T-helper 1 cell (primary cell): Measurements from ENCODE around the gene JTB.

ENCODE experiments used
- DNase-seq, 5 donors: peaks; one replicate each; pipeline ENCODE4 v3.0.0-alpha.2; 2012 to 2020

The JTB gene

GRCh38 chr1:153953859-153954365 lies 23.6 kb downstream of the JTB start:
- no peak for DNase-seq

GRCh38 chr1:153951801-153952200 lies 25.7 kb downstream of the JTB start:
- no peak for DNase-seq

- no peak for DNase-seq
These were observed 26.3 kb downstream of the JTB start for GRCh38 chr1:153951183-153951582.

- peak; percentile 52 to 82 (median 67) for DNase-seq
These were observed 30.7 kb downstream of the JTB start, which contains the start of gene DENND4B for GRCh38 chr1:153946622-153947241. TSS of gene DENND4B (minus strand) at chr1:153946718. CDS start at chr1:153944374, 2,344 bp downstream.

- DNase-seq = peak; percentile 63 to 84 (median 74)
These were observed 31.5 kb downstream of the JTB start for GRCh38 chr1:153945795-153946621.

GRCh38 chr1:153945131-153945794 lies 32.2 kb downstream of the JTB start:
- DNase-seq = peak; percentile 61 to 85 (median 73)

- no peak for DNase-seq
These were observed 32.7 kb downstream of the JTB start for GRCh38 chr1:153944827-153945117.

GRCh38 chr1:153944005-153944826 lies 33.3 kb downstream of the JTB start:
- peak in 1 of 5 donors; percentile 50 for DNase-seq

GRCh38 chr1:153942766-153943549 lies 34.5 kb downstream of the JTB start:
- DNase-seq = no peak

- DNase-seq = no peak
These were observed 35.4 kb downstream of the JTB start for GRCh38 chr1:153941826-153942725.

- no peak for DNase-seq
These were observed 36.7 kb downstream of the JTB start for GRCh38 chr1:153940756-153941155.

- no peak for DNase-seq
These were observed 38.0 kb downstream of the JTB start for GRCh38 chr1:153939476-153939875.

GRCh38 chr1:153938996-153939395 lies 38.5 kb downstream of the JTB start:
- DNase-seq = no peak

- DNase-seq = no peak
These were observed 40.1 kb downstream of the JTB start for GRCh38 chr1:153937331-153937730.

- no peak for DNase-seq
These were observed 41.3 kb downstream of the JTB start for GRCh38 chr1:153936011-153936802.

GRCh38 chr1:153934746-153935145 lies 42.7 kb downstream of the JTB start:
- DNase-seq = no peak

- no peak for DNase-seq
These were observed 43.5 kb downstream of the JTB start for GRCh38 chr1:153933955-153934354.

GRCh38 chr1:153933430-153933829 lies 44.0 kb downstream of the JTB start:
- DNase-seq = no peak

GRCh38 chr1:153932156-153933131 lies 45.0 kb downstream of the JTB start:
- no peak for DNase-seq
